ENCODE data around the gene NRCAM. TPM values are rescaled to one million over a fixed set of nuclear protein-coding genes. Genes with fewer than 3 reads are reported as not detected.

NRCAM gene
- total RNA-seq, 6 experiments from 2014 or later: 0.27 to 0.51 (median 0.40) TPM

DNA sequence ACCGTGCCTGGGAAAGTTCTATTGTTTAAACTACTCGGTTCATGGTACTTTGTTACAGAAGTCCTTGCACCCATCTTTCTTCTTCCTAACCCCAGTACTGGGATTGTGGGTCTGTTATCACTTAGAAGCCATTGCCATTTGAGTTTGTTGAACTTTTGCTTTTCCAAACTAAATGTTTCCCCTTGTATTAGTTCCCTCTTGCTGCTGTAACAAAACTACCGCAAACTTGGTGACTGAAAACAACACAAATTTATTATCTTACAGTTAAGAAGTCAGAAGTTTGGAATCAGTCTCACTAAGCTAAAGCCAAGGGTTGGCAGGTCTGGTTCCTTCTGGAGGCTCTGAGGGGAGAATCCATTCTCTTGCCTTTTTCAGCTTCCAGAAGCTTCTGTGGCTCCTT, 319.2 kb downstream of the NRCAM start:
- Mint-ChIP-seq H3K36me3 (ENCODE audit: low read depth) (no peaks in the 10 kb centered on the region), H3K27ac (no peak overlapping the region), H3K27me3 (ENCODE audit: insufficient read depth) (peaks cover 5% of the 10 kb centered on the region; the same call in 1 of the 2 replicates), H3K4me3 (no peak overlapping the region), H3K9me3 (no peaks in the 10 kb centered on the region), H3K4me1 (ENCODE audit: low read depth) (peaks cover 5% of the 10 kb centered on the region; the same call in 1 of the 2 replicates)
- no peak for TF ChIP-seq CTCF (IDR thresholded peaks at IDR 0.05)
- no peak for DNase-seq

- Mint-ChIP-seq H3K27ac (no peak overlapping the region), H3K36me3 (ENCODE audit: low read depth) (no peaks in the 10 kb centered on the region), H3K4me3 (no peak overlapping the region), H3K27me3 (ENCODE audit: insufficient read depth) (peaks cover 5% of the 10 kb centered on the region; the same call in 1 of the 2 replicates), H3K4me1 (ENCODE audit: low read depth) (peaks cover 5% of the 10 kb centered on the region; the same call in 1 of the 2 replicates), H3K9me3 (no peaks in the 10 kb centered on the region)
- TF ChIP-seq CTCF (IDR thresholded peaks at IDR 0.05): no peak
- no peak for DNase-seq
Measured at GRCh38 chr7:108136191-108136688, 320.0 kb downstream of the NRCAM start.

GRCh38 chr7:108135446-108136190, 320.6 kb downstream of the NRCAM start:
- Mint-ChIP-seq H3K27ac (no peak overlapping the region), H3K9me3 (no peaks in the 10 kb centered on the region), H3K36me3 (ENCODE audit: low read depth) (no peaks in the 10 kb centered on the region), H3K4me3 (no peak overlapping the region), H3K27me3 (ENCODE audit: insufficient read depth) (peaks cover 5% of the 10 kb centered on the region; the same call in 1 of the 2 replicates), H3K4me1 (ENCODE audit: low read depth) (peaks cover 5% of the 10 kb centered on the region; the same call in 1 of the 2 replicates)
- no peak for TF ChIP-seq CTCF (IDR thresholded peaks at IDR 0.05)
- no peak for DNase-seq

- peaks cover 5% of the 10 kb centered on the region; the same call in 1 of the 2 replicates for H3K4me1 Mint-ChIP-seq (ENCODE audit: low read depth)
Measured at GRCh38 chr7:108134486-108134885, 321.8 kb downstream of the NRCAM start.

More at GRCh38 chr7:108134486-108134885, 321.8 kb downstream of the NRCAM start:
- Mint-ChIP-seq H3K27me3 (ENCODE audit: insufficient read depth) (peaks cover 7% of the 10 kb centered on the region; the same call in 1 of the 2 replicates), H3K27ac (no peak overlapping the region), H3K36me3 (ENCODE audit: low read depth) (no peaks in the 10 kb centered on the region), H3K4me3 (no peak overlapping the region), H3K9me3 (no peaks in the 10 kb centered on the region)
- DNase-seq: no peak
- no peak for TF ChIP-seq CTCF (IDR thresholded peaks at IDR 0.05)
